H9 (cell line): ENCODE results near the gene CCL4L2. TPM values are rescaled to one million over a fixed set of nuclear protein-coding genes. Genes with fewer than 3 reads are reported as not detected.

Experiments used
- DNase-seq: peaks from one replicate; pipeline ENCODE4 v3.0.0-alpha.2; 2017
- H2AFZ ChIP-seq: one replicate; pipeline ENCODE4 v1.6.1; 2013; ENCODE audit warnings: mild to moderate bottlenecking, low read length, control low read depth, moderate library complexity
- H2AK5ac ChIP-seq: 2 replicates; pipeline ENCODE4 v1.6.1; 2013; ENCODE audit warnings: low read length, control low read depth, mixed read lengths; ENCODE audit not compliant: insufficient read length
- H2BK120ac ChIP-seq: one replicate; pipeline ENCODE4 v1.6.1; 2013; ENCODE audit warnings: low read depth, mild to moderate bottlenecking, low read length, control low read depth, inconsistent platforms; ENCODE audit not compliant: poor library complexity, severe bottlenecking
- H2BK12ac ChIP-seq: 2 replicates; pipeline ENCODE4 v1.6.1; 2013; ENCODE audit warnings: low read length, control low read depth, mixed read lengths, low read depth; ENCODE audit not compliant: insufficient read length
- H2BK15ac ChIP-seq: 2 replicates; pipeline ENCODE4 v1.6.1; 2013; ENCODE audit warnings: low read depth, low read length, control low read depth
- H2BK20ac ChIP-seq: one replicate; pipeline ENCODE4 v1.6.1; 2013; ENCODE audit warnings: low read depth, mild to moderate bottlenecking, low read length, control low read depth, inconsistent platforms; ENCODE audit not compliant: poor library complexity, severe bottlenecking
- H2BK5ac ChIP-seq: 2 replicates; pipeline ENCODE4 v1.6.1; 2013; ENCODE audit warnings: low read length, control low read depth, mixed read lengths; ENCODE audit not compliant: insufficient read length
- H3K14ac ChIP-seq: 2 replicates; pipeline ENCODE4 v1.6.1; 2013; ENCODE audit warnings: low read length, control low read depth; ENCODE audit not compliant: insufficient read depth
- H3K18ac ChIP-seq: 2 replicates; pipeline ENCODE4 v1.6.1; 2013; ENCODE audit warnings: low read depth, mild to moderate bottlenecking, mixed read lengths, low read length, control low read depth; ENCODE audit not compliant: insufficient read length
- H3K23ac ChIP-seq: 2 replicates; pipeline ENCODE4 v1.6.1; 2013; ENCODE audit warnings: low read length, control low read depth, mixed read lengths, low read depth; ENCODE audit not compliant: insufficient read length
- H3K23me2 ChIP-seq: 2 replicates; pipeline ENCODE4 v1.6.1; 2013; ENCODE audit warnings: low read depth, mild to moderate bottlenecking, mixed read lengths, low read length, control low read depth; ENCODE audit not compliant: insufficient read length, poor library complexity, severe bottlenecking
- H3K27ac ChIP-seq: 2 replicates; pipeline ENCODE4 v1.5.1; 2013; ENCODE audit warnings: low read length, control low read depth, mixed read lengths, low read depth; ENCODE audit not compliant: insufficient read length
- H3K27me3 ChIP-seq: 2 replicates; pipeline ENCODE4 v1.6.1; 2013; ENCODE audit warnings: low read length, control low read depth, inconsistent platforms; ENCODE audit not compliant: insufficient read depth
- H3K4ac ChIP-seq: 2 replicates; pipeline ENCODE4 v1.6.1; 2013; ENCODE audit warnings: low read depth, mild to moderate bottlenecking, control low read depth, inconsistent platforms, low read length, moderate library complexity
- H3K4me1 ChIP-seq: 2 replicates; pipeline ENCODE4 v1.6.1; 2013; ENCODE audit warnings: low read length, control low read depth, inconsistent platforms; ENCODE audit not compliant: insufficient read depth
- H3K4me2 ChIP-seq: 2 replicates; pipeline ENCODE4 v1.6.1; 2013; ENCODE audit warnings: low read length, control low read depth, mixed read lengths; ENCODE audit not compliant: insufficient read length, insufficient read depth
- H3K56ac ChIP-seq: 2 replicates; pipeline ENCODE4 v1.6.1; 2013; ENCODE audit warnings: low read depth, mild to moderate bottlenecking, mixed read lengths, low read length, control low read depth; ENCODE audit not compliant: insufficient read length
- H3K79me1 ChIP-seq: 2 replicates; pipeline ENCODE4 v1.6.1; 2013; ENCODE audit warnings: low read depth, mild to moderate bottlenecking, moderate library complexity, low read length, control low read depth, inconsistent platforms; ENCODE audit not compliant: insufficient read depth, poor library complexity, severe bottlenecking
- H3K79me2 ChIP-seq: 2 replicates; pipeline ENCODE4 v1.6.1; 2013; ENCODE audit warnings: low read length, control low read depth, inconsistent platforms; ENCODE audit not compliant: insufficient read depth
- H3K9ac ChIP-seq: 2 replicates; pipeline ENCODE4 v1.6.1; 2013; ENCODE audit warnings: low read length, control low read depth, mixed read lengths; ENCODE audit not compliant: insufficient read length; ENCODE audit errors: extremely low read depth
- H3K9me3 ChIP-seq: one replicate; pipeline ENCODE4 v1.6.1; 2013; ENCODE audit warnings: low read depth, low read length, inconsistent platforms; ENCODE audit not compliant: control insufficient read depth
- H3T11ph ChIP-seq: one replicate; pipeline ENCODE4 v1.6.1; 2013; ENCODE audit warnings: mild to moderate bottlenecking, low read length, control low read depth, inconsistent platforms
- H4K20me1 ChIP-seq: one replicate; pipeline ENCODE4 v1.6.1; 2013; ENCODE audit not compliant: control insufficient read depth, insufficient read length, insufficient read depth
- H4K5ac ChIP-seq: 2 replicates; pipeline ENCODE4 v1.6.1; 2013; ENCODE audit warnings: low read depth, mild to moderate bottlenecking, mixed read lengths, low read length, control low read depth; ENCODE audit not compliant: insufficient read length
- H4K8ac ChIP-seq: replicated peaks from 2 replicates; pipeline ENCODE4 v1.6.1; 2013; ENCODE audit warnings: low read length, control low read depth, mixed read lengths, low read depth; ENCODE audit not compliant: insufficient read length
- H4K91ac ChIP-seq: 2 replicates; pipeline ENCODE4 v1.6.1; 2013; ENCODE audit warnings: low read depth, mild to moderate bottlenecking, moderate library complexity, mixed read lengths, low read length, control low read depth; ENCODE audit not compliant: insufficient read length
- H3K27ac Mint-ChIP-seq, 3 experiments: 2 replicates in 2 of 3; 3 replicates in 1 of 3; pipeline ENCODE4 v1.8.0; 2020 to 2021; ENCODE audit warnings: mixed read lengths in 3 of 3, mild to moderate bottlenecking in 1 of 3, moderate library complexity in 1 of 3
- H3K27me3 Mint-ChIP-seq: 2 replicates; pipeline ENCODE4 v1.8.0; 2021; ENCODE audit warnings: low read depth, mild to moderate bottlenecking, moderate library complexity, mixed read lengths
- H3K36me3 Mint-ChIP-seq, 3 experiments: 2 replicates in 2 of 3; 3 replicates in 1 of 3; pipeline ENCODE4 v1.8.0; 2020 to 2021; ENCODE audit warnings: low read depth in 3 of 3, mixed read lengths in 3 of 3; ENCODE audit not compliant: insufficient read depth in 1 of 3
- H3K4me1 Mint-ChIP-seq, 2 experiments: 2 replicates each; pipeline ENCODE4 v1.8.0; 2020; ENCODE audit warnings: mixed read lengths in 2 of 2
- H3K4me3 Mint-ChIP-seq, 2 experiments: 2 replicates in 1 of 2; 3 replicates in 1 of 2; pipeline ENCODE4 v1.8.0; 2020 to 2021; ENCODE audit warnings: mild to moderate bottlenecking in 2 of 2, mixed read lengths in 2 of 2, moderate library complexity in 1 of 2
- H3K9me3 Mint-ChIP-seq, 2 experiments: 2 replicates in 1 of 2; 3 replicates in 1 of 2; pipeline ENCODE4 v1.8.0; 2020; ENCODE audit warnings: mild to moderate bottlenecking in 2 of 2, mixed read lengths in 2 of 2, moderate library complexity in 1 of 2
- WGBS: extraction: QIAGEN DNeasy Blood & Tissue Kit; methylation state at CpG from one replicate; pipeline ENCODE4 v1.1.7; 2013; ENCODE audit warnings: missing lambda C conversion rate, low lambda C conversion rate, mixed read lengths; ENCODE audit not compliant: insufficient read length; ENCODE audit errors: extremely low coverage; 5-methylcytosine and 5-hydroxymethylcytosine counted together
- total RNA-seq: library from RNA; stranded (reverse); gene quantifications from 2 replicates; pipeline ENCODE4 v1.2.1, GENCODE V29; 2021
- TF ChIP-seq, protein P1 (sequence below): fragments of 200-600 bp; sonication (generic); conservative IDR thresholded peaks from 3 replicates; pipeline ENCODE4 v1.8.0; 2021; ENCODE audit warnings: antibody characterized with exemption, mild to moderate bottlenecking

Gene CCL4L2
- total RNA-seq, 1 experiment from 2014 or later: not detected

DNA sequence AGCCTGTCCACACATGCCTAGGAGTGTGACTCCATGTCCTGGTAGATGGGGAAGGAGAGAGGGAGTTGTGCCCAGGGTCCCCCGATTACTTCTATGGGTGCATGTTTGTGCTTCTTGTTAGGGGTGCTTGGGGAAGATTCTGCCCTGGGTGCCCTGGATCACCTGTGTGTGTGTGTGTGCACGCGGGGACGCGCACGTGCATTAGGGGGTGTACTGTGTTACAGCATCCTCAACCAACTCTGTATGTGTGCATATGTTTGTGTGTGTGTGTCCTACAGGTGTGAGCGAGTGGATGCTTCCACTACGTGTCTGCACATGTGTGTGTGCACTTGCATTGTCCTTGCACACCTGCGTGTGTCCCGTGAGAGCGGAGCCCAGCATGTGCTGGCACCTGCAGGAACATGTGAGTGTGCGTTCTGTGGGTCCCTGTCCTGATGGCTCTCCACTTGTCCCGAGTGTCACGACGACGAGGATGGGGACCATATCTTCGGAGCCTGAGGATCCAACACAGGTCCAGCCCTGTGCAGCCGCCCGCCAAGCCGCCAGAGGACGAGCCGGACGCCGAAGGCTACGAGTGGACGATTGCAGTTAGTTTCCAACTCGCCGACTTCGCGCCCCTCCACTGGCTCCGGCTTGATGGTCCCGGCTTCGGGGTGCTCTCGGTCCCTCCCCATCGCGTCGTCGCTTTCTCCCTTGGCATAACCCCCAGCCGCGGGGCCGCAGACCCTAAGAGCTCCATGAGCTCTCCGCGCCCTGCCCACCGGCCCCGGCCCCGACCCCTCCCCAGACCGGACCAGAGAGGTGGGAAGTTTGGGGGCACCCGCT is 28.5 kb upstream of the CCL4L2 start:
- H2BK12ac ChIP-seq: no peak overlapping the region
- no peak overlapping the region for H3K23ac ChIP-seq
- no peak overlapping the region for H3K9ac ChIP-seq
- no peaks in the 10 kb centered on the region for H3K79me1 ChIP-seq
- no peaks in the 10 kb centered on the region for H4K20me1 ChIP-seq
- H3K9me3 Mint-ChIP-seq: no peaks in the 10 kb centered on the region
- H3K27me3 Mint-ChIP-seq: peaks cover 42% of the 10 kb centered on the region
- TF ChIP-seq, protein P1, sequence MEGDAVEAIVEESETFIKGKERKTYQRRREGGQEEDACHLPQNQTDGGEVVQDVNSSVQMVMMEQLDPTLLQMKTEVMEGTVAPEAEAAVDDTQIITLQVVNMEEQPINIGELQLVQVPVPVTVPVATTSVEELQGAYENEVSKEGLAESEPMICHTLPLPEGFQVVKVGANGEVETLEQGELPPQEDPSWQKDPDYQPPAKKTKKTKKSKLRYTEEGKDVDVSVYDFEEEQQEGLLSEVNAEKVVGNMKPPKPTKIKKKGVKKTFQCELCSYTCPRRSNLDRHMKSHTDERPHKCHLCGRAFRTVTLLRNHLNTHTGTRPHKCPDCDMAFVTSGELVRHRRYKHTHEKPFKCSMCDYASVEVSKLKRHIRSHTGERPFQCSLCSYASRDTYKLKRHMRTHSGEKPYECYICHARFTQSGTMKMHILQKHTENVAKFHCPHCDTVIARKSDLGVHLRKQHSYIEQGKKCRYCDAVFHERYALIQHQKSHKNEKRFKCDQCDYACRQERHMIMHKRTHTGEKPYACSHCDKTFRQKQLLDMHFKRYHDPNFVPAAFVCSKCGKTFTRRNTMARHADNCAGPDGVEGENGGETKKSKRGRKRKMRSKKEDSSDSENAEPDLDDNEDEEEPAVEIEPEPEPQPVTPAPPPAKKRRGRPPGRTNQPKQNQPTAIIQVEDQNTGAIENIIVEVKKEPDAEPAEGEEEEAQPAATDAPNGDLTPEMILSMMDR: no peak
- H2BK120ac ChIP-seq: no peak overlapping the region
- H3K4ac ChIP-seq: no peak overlapping the region
- no peak overlapping the region for H2BK20ac ChIP-seq
- H3K27me3 ChIP-seq: peaks cover 9% of the 10 kb centered on the region; the same call in 1 of the 2 replicates
- peak overlapping the region; percentile 72 to 84 for H3K4me3 Mint-ChIP-seq
- no CpG with 5 or more reads among the region's 48 CpGs for WGBS
- H3K23me2 ChIP-seq: peaks cover 15% of the 10 kb centered on the region
- no peak overlapping the region for H2BK5ac ChIP-seq
- peak overlapping the region in 1 of 3 experiments; percentile 63; a peak in 1 of 7 replicates for H3K27ac Mint-ChIP-seq
- no peak overlapping the region for H2AK5ac ChIP-seq
- H3K36me3 Mint-ChIP-seq: peaks cover 0 to 3% (median 0%) of the 10 kb centered on the region in 3 experiments; a peak in 2 of 7 replicates
- H3K4me1 Mint-ChIP-seq: peaks cover 4 to 9% of the 10 kb centered on the region in 2 experiments
- H3K56ac ChIP-seq: no peak overlapping the region
- H4K5ac ChIP-seq: no peak overlapping the region
- H3K4me1 ChIP-seq: no peaks in the 10 kb centered on the region; the same call in 1 of the 2 replicates
- peak overlapping the region; percentile 49 for H3K4me2 ChIP-seq
- H3K27ac ChIP-seq: no peak overlapping the region
- H3K79me2 ChIP-seq: no peaks in the 10 kb centered on the region
- H4K8ac ChIP-seq: no peak overlapping the region
- no peak overlapping the region for H3T11ph ChIP-seq
- peak overlapping the region; percentile 19 for H3K18ac ChIP-seq
- no peaks in the 10 kb centered on the region for H3K9me3 ChIP-seq
- H3K14ac ChIP-seq: peak overlapping the region; percentile 0
- no peak overlapping the region for H2BK15ac ChIP-seq
- DNase-seq: peak; percentile 87
- no peak overlapping the region for H2AFZ ChIP-seq
- no peak overlapping the region for H4K91ac ChIP-seq
